ENCODE results near the gene WFIKKN2.
"Not testable (repeated sequence)": the region's sequence is repeated elsewhere in the genome, so short reads cannot be mapped to it uniquely, and the experiment has no call there.

The WFIKKN2 gene

DNA sequence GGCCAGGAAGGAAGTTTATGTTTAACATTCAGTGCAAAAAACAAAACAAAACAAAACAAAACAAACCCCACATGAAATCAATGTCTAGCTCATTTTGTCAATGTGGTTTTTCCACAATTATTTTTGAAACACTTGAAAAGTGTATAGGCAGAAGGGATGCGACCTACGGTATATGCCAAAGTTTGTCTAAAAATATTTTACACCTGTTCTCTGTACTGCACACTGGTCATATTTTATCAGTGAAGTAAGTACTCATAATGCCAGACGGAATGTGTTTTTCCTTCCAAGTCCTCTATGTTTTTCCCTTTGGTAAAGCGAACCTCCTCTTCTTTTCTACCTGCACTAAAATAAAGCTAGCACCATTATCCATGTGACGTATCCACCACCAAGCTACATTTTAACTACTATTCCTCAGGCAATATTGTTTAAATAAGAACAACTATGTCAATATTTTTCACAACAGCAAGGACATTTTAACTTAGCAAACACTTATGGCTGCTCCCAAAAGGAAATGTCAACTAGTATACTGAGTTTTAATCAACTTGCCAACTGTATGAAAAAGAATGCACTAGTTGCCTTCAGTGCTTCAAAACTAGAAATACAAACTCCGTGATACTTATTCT is 20.4 kb downstream of the WFIKKN2 start:
- no peaks in the 10 kb centered on the region for H3K4me1 ChIP-seq (ENCODE audit: control insufficient read depth, insufficient read depth, low read depth, low read length)
- peaks cover 0 to 4% of the 10 kb centered on the region in 2 experiments for H3K27me3 ChIP-seq (ENCODE audit: control insufficient read depth in 1 of 2, insufficient read depth in 1 of 2, low read length in 2 of 2)
- H3K23ac ChIP-seq (ENCODE audit: low read length in 2 of 2), result no peak overlapping the region
- peaks cover 1% of the 10 kb centered on the region for H3K79me1 ChIP-seq (replicated peaks; ENCODE audit: low read length, poor library complexity, severe bottlenecking)
- H2BK120ac ChIP-seq (ENCODE audit: low read depth, low read length), result no peak overlapping the region
- no peak overlapping the region for H2AK5ac ChIP-seq (ENCODE audit: low read length, severe bottlenecking)
- no peak overlapping the region for H2BK12ac ChIP-seq (ENCODE audit: low read length in 2 of 2)
- no peak overlapping the region for H2AFZ ChIP-seq (ENCODE audit: low read depth, low read length)
- H3K4me3 ChIP-seq (ENCODE audit: insufficient read depth in 1 of 2, low read depth in 1 of 2, low read length in 2 of 2), result no peak overlapping the region
- H3K9me3 ChIP-seq (ENCODE audit: control insufficient read depth, low read length), result no peaks in the 10 kb centered on the region
- H3K18ac ChIP-seq (ENCODE audit: low read depth in 1 of 2, low read length in 2 of 2), result no peak overlapping the region
- H3K14ac ChIP-seq (ENCODE audit: low read length in 2 of 2), result no peak overlapping the region
- no peak overlapping the region for H3K27ac ChIP-seq (ENCODE audit: low read length, poor library complexity, severe bottlenecking)
- H4K8ac ChIP-seq (ENCODE audit: low read length), result no peak overlapping the region
- H3K4me2 ChIP-seq (ENCODE audit: low read length, poor library complexity, severe bottlenecking), result no peak overlapping the region
- H3K9ac ChIP-seq (ENCODE audit: low read length), result no peak overlapping the region
- no peak for DNase-seq
- peaks cover 0 to 1% of the 10 kb centered on the region in 2 experiments for H3K36me3 ChIP-seq (ENCODE audit: control insufficient read depth in 1 of 2, insufficient read depth in 2 of 2, low read depth in 1 of 2, low read length in 2 of 2)
- WGBS, result 89% methylated on average over 5 of the region's 6 CpGs
- no peak overlapping the region for H3K4ac ChIP-seq (ENCODE audit: low read depth in 1 of 2, low read length in 2 of 2)
- H4K91ac ChIP-seq (ENCODE audit: low read length), result no peak overlapping the region
- no peak overlapping the region for H2BK5ac ChIP-seq (ENCODE audit: low read depth, low read length, poor library complexity, severe bottlenecking)
- H2BK15ac ChIP-seq (ENCODE audit: low read depth, poor library complexity, severe bottlenecking), result no peak overlapping the region

DNA sequence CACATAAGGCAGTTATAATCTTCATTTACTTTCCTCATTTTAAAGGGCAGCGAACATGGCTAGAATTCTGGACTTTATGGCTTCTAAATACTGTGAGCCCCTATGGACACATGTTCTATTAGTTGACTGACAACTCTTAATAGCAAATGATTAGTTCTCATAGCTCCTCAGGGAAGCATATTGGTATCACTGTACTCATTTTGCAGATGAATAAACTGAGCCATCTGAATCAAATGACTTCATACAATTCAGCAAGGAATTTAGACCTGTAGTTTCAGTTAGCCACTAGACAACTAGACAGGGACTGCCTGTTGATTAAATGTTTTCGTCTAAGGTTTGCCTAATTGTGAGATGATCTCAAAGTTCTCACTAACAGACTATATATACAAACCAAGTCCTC is 21.0 kb downstream of the WFIKKN2 start:
- Histone ChIP-seq H2AK5ac (ENCODE audit: low read length, severe bottlenecking) (no peak overlapping the region), H4K91ac (ENCODE audit: low read length) (no peak overlapping the region)

GRCh38 chr17:50858486-50859225 is 23.3 kb downstream of the WFIKKN2 start:
- Histone ChIP-seq H3K27me3 (ENCODE audit: control insufficient read depth in 1 of 2, insufficient read depth in 1 of 2, low read length in 2 of 2) (peaks cover 0 to 3% of the 10 kb centered on the region in 2 experiments), H3K36me3 (ENCODE audit: control insufficient read depth in 1 of 2, insufficient read depth in 2 of 2, low read depth in 1 of 2, low read length in 2 of 2) (peaks cover 6 to 30% of the 10 kb centered on the region in 2 experiments), H3K18ac (ENCODE audit: low read depth in 1 of 2, low read length in 2 of 2) (no peak overlapping the region), H4K91ac (ENCODE audit: low read length) (no peak overlapping the region), H3K4me3 (ENCODE audit: insufficient read depth in 1 of 2, low read depth in 1 of 2, low read length in 2 of 2) (no peak overlapping the region), H2BK15ac (ENCODE audit: low read depth, poor library complexity, severe bottlenecking) (no peak overlapping the region), H2BK120ac (ENCODE audit: low read depth, low read length) (no peak overlapping the region), H3K4me1 (ENCODE audit: control insufficient read depth, insufficient read depth, low read depth, low read length) (peaks cover 4% of the 10 kb centered on the region), H3K79me1 (replicated peaks; ENCODE audit: low read length, poor library complexity, severe bottlenecking) (peaks cover 2% of the 10 kb centered on the region), H2AK5ac (ENCODE audit: low read length, severe bottlenecking) (no peak overlapping the region), H2AFZ (ENCODE audit: low read depth, low read length) (no peak overlapping the region), H3K9me3 (ENCODE audit: control insufficient read depth, low read length) (no peaks in the 10 kb centered on the region), H3K4me2 (ENCODE audit: low read length, poor library complexity, severe bottlenecking) (no peak overlapping the region), H2BK12ac (ENCODE audit: low read length in 2 of 2) (no peak overlapping the region), H3K27ac (ENCODE audit: low read length, poor library complexity, severe bottlenecking) (no peak overlapping the region), H4K8ac (ENCODE audit: low read length) (no peak overlapping the region), H3K4ac (ENCODE audit: low read depth in 1 of 2, low read length in 2 of 2) (no peak overlapping the region), H3K9ac (ENCODE audit: low read length) (no peak overlapping the region), H3K23ac (ENCODE audit: low read length in 2 of 2) (no peak overlapping the region), H3K14ac (ENCODE audit: low read length in 2 of 2) (no peak overlapping the region), H2BK5ac (ENCODE audit: low read depth, low read length, poor library complexity, severe bottlenecking) (no peak overlapping the region)
- 99% methylated on average over 11 of the region's 12 CpGs for WGBS
- no peak for DNase-seq

More for the DNA sequence above, 21.0 kb downstream of the WFIKKN2 start:
- Histone ChIP-seq H3K9ac (ENCODE audit: low read length) (no peak overlapping the region), H4K8ac (ENCODE audit: low read length) (no peak overlapping the region), H3K4me3 (ENCODE audit: insufficient read depth in 1 of 2, low read depth in 1 of 2, low read length in 2 of 2) (no peak overlapping the region), H3K4me1 (ENCODE audit: control insufficient read depth, insufficient read depth, low read depth, low read length) (no peaks in the 10 kb centered on the region), H2AFZ (ENCODE audit: low read depth, low read length) (no peak overlapping the region), H3K4me2 (ENCODE audit: low read length, poor library complexity, severe bottlenecking) (no peak overlapping the region), H3K36me3 (ENCODE audit: control insufficient read depth in 1 of 2, insufficient read depth in 2 of 2, low read depth in 1 of 2, low read length in 2 of 2) (peaks cover 0 to 7% of the 10 kb centered on the region in 2 experiments), H3K9me3 (ENCODE audit: control insufficient read depth, low read length) (no peaks in the 10 kb centered on the region), H3K18ac (ENCODE audit: low read depth in 1 of 2, low read length in 2 of 2) (no peak overlapping the region), H3K79me1 (replicated peaks; ENCODE audit: low read length, poor library complexity, severe bottlenecking) (peaks cover 2% of the 10 kb centered on the region), H3K23ac (ENCODE audit: low read length in 2 of 2) (no peak overlapping the region), H2BK15ac (ENCODE audit: low read depth, poor library complexity, severe bottlenecking) (no peak overlapping the region), H2BK12ac (ENCODE audit: low read length in 2 of 2) (no peak overlapping the region), H3K27me3 (ENCODE audit: control insufficient read depth in 1 of 2, insufficient read depth in 1 of 2, low read length in 2 of 2) (peaks cover 0 to 4% of the 10 kb centered on the region in 2 experiments), H3K4ac (ENCODE audit: low read depth in 1 of 2, low read length in 2 of 2) (no peak overlapping the region), H2BK5ac (ENCODE audit: low read depth, low read length, poor library complexity, severe bottlenecking) (no peak overlapping the region), H2BK120ac (ENCODE audit: low read depth, low read length) (no peak overlapping the region), H3K27ac (ENCODE audit: low read length, poor library complexity, severe bottlenecking) (no peak overlapping the region), H3K14ac (ENCODE audit: low read length in 2 of 2) (no peak overlapping the region)
- WGBS, result 90% methylated on average over 2 of the region's 2 CpGs
- DNase-seq, result no peak

DNA sequence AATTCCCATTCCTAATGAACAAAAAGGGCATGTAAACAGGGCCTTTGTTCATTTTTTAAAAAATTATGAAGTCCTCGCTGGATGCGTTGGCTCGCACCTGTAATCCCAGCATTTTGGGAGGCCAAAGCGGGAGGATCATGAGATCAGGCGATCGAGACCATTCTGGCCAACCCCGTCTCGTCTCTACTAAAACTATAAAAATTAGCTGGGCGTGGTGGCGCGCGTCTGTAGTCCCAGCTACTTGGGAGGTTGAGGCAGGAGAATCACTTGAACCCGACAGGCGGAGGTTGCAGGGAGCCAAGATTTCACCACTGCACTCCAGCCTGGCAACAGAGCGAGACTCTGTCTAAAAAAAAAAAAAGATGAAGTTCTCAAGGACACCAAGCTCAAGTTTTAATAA is 24.3 kb downstream of the WFIKKN2 start:
- not testable (repeated sequence) for H3K9me3 ChIP-seq (ENCODE audit: control insufficient read depth, low read length); H3K4me2 ChIP-seq (ENCODE audit: low read length, poor library complexity, severe bottlenecking); H3K27me3 ChIP-seq (ENCODE audit: control insufficient read depth in 1 of 2, insufficient read depth in 1 of 2, low read length in 2 of 2); H2BK120ac ChIP-seq (ENCODE audit: low read depth, low read length); H3K4me1 ChIP-seq (ENCODE audit: control insufficient read depth, insufficient read depth, low read depth, low read length); H3K14ac ChIP-seq (ENCODE audit: low read length in 2 of 2); H3K27ac ChIP-seq (ENCODE audit: low read length, poor library complexity, severe bottlenecking); H3K9ac ChIP-seq (ENCODE audit: low read length); H3K23ac ChIP-seq (ENCODE audit: low read length in 2 of 2); H3K79me1 ChIP-seq (replicated peaks; ENCODE audit: low read length, poor library complexity, severe bottlenecking); H3K18ac ChIP-seq (ENCODE audit: low read depth in 1 of 2, low read length in 2 of 2); H3K4ac ChIP-seq (ENCODE audit: low read depth in 1 of 2, low read length in 2 of 2); H2AK5ac ChIP-seq (ENCODE audit: low read length, severe bottlenecking); DNase-seq; H4K91ac ChIP-seq (ENCODE audit: low read length); H2BK15ac ChIP-seq (ENCODE audit: low read depth, poor library complexity, severe bottlenecking); H2BK12ac ChIP-seq (ENCODE audit: low read length in 2 of 2); H2AFZ ChIP-seq (ENCODE audit: low read depth, low read length); H4K8ac ChIP-seq (ENCODE audit: low read length); H3K4me3 ChIP-seq (ENCODE audit: insufficient read depth in 1 of 2, low read depth in 1 of 2, low read length in 2 of 2); H2BK5ac ChIP-seq (ENCODE audit: low read depth, low read length, poor library complexity, severe bottlenecking)
- H3K36me3 ChIP-seq (ENCODE audit: control insufficient read depth in 1 of 2, insufficient read depth in 2 of 2, low read depth in 1 of 2, low read length in 2 of 2), result peaks cover 6 to 33% of the 10 kb centered on the region in 2 experiments
- WGBS, result 97% methylated on average over 15 of the region's 15 CpGs
